ENCODE measurements around the gene GPR61. TPM values are rescaled to one million over a fixed set of nuclear protein-coding genes. Genes with fewer than 3 reads are reported as not detected.

The GPR61 gene
- total RNA-seq, 1 donor from 2014 or later, result 0.08 TPM

- H3K9me3 ChIP-seq (replicated peaks), result no peaks in the 10 kb centered on the region
- intact Hi-C loops (cut with micrococcal nuclease), result no loop called here
- peak overlapping the region; percentile 11 for H3K27ac ChIP-seq (replicated peaks)
- H3K4me1 ChIP-seq, result peaks cover 4% of the 10 kb centered on the region
- no peaks in the 10 kb centered on the region for H3K36me3 ChIP-seq
- DNase-seq, result no peak
- no peak for TF ChIP-seq CTCF (IDR thresholded peaks at IDR 0.05; ENCODE audit: borderline replicate concordance)
- peaks cover 4% of the 10 kb centered on the region for H3K27me3 ChIP-seq (ENCODE audit: low read depth)
- H3K4me3 ChIP-seq, result no peak overlapping the region
Observed at GRCh38 chr1:109522026-109522425, 17.6 kb upstream of the GPR61 start.

- intact Hi-C loops (cut with micrococcal nuclease), result no loop called here
- Histone ChIP-seq H3K4me3 (no peak overlapping the region), H3K27me3 (ENCODE audit: low read depth) (peaks cover 4% of the 10 kb centered on the region)
Observed at GRCh38 chr1:109523706-109524105, 16.0 kb upstream of the GPR61 start.

GRCh38 chr1:109527098-109527811 lies 12.4 kb upstream of the GPR61 start:
- no peaks in the 10 kb centered on the region for H3K9me3 ChIP-seq (replicated peaks)
- H3K4me1 ChIP-seq, result peaks cover 26% of the 10 kb centered on the region
- H3K36me3 ChIP-seq, result no peaks in the 10 kb centered on the region
- TF ChIP-seq CTCF (IDR thresholded peaks at IDR 0.05; ENCODE audit: borderline replicate concordance), result no peak
- intact Hi-C loops (cut with micrococcal nuclease), result no loop called here
- H3K27me3 ChIP-seq (ENCODE audit: low read depth), result no peaks in the 10 kb centered on the region
- DNase-seq, result no peak
- no peak overlapping the region for H3K27ac ChIP-seq (replicated peaks)
- no peak overlapping the region for H3K4me3 ChIP-seq

More at GRCh38 chr1:109523706-109524105, 16.0 kb upstream of the GPR61 start:
- DNase-seq, result no peak
- H3K9me3 ChIP-seq (replicated peaks), result no peaks in the 10 kb centered on the region
- no peak overlapping the region for H3K27ac ChIP-seq (replicated peaks)
- H3K36me3 ChIP-seq, result no peaks in the 10 kb centered on the region
- TF ChIP-seq CTCF (IDR thresholded peaks at IDR 0.05; ENCODE audit: borderline replicate concordance), result no peak
- no peaks in the 10 kb centered on the region for H3K4me1 ChIP-seq

GRCh38 chr1:109527846-109528695 lies 11.6 kb upstream of the GPR61 start:
- DNase-seq, result no peak
- Histone ChIP-seq H3K27ac (replicated peaks) (no peak overlapping the region), H3K4me3 (no peak overlapping the region), H3K36me3 (no peaks in the 10 kb centered on the region), H3K9me3 (replicated peaks) (no peaks in the 10 kb centered on the region), H3K27me3 (ENCODE audit: low read depth) (no peaks in the 10 kb centered on the region), H3K4me1 (peaks cover 34% of the 10 kb centered on the region)
- intact Hi-C loops (cut with micrococcal nuclease), result no loop called here
- no peak for TF ChIP-seq CTCF (IDR thresholded peaks at IDR 0.05; ENCODE audit: borderline replicate concordance)

GRCh38 chr1:109528712-109529111 lies 11.0 kb upstream of the GPR61 start:
- no peak overlapping the region for H3K4me3 ChIP-seq
- no peak for TF ChIP-seq CTCF (IDR thresholded peaks at IDR 0.05; ENCODE audit: borderline replicate concordance)
- no peak for DNase-seq
- peaks cover 35% of the 10 kb centered on the region for H3K4me1 ChIP-seq
- no peaks in the 10 kb centered on the region for H3K36me3 ChIP-seq
- H3K27me3 ChIP-seq (ENCODE audit: low read depth), result no peaks in the 10 kb centered on the region
- H3K27ac ChIP-seq (replicated peaks), result no peak overlapping the region
- intact Hi-C loops (cut with micrococcal nuclease), result no loop called here
- no peaks in the 10 kb centered on the region for H3K9me3 ChIP-seq (replicated peaks)
